Esophagus squamous epithelium (tissue), 4 donors: ENCODE data around the gene DDX60.

ENCODE experiments used
- CTCF ChIP-seq, 6 experiments: fragments of 450-650 bp in 4 of 6; fragments of 200-600 bp in 2 of 6; sonication (generic) in 2 of 6; IDR thresholded peaks; one replicate each; pipeline ENCODE4 v1.5.1; 2016 to 2019; ENCODE audit warnings: antibody characterized with exemption in 6 of 6, mild to moderate bottlenecking in 4 of 6, moderate library complexity in 4 of 6
- POLR2A ChIP-seq, 4 donors: fragments of 450-650 bp; IDR thresholded peaks; one replicate each; pipeline ENCODE4 v1.6.1; 2017; ENCODE audit warnings: antibody characterized with exemption in 4 of 4, mild to moderate bottlenecking in 4 of 4, moderate library complexity in 3 of 4

- TF ChIP-seq CTCF (IDR thresholded peaks at IDR 0.05): no peak
- TF ChIP-seq POLR2A (IDR thresholded peaks at IDR 0.05): no peak
Measured at GRCh38 chr4:168337550-168337940, 19.0 kb upstream of the DDX60 start.
